Measurements from ENCODE around the gene RAD1.
"Not testable (repeated sequence)": the region's sequence is repeated elsewhere in the genome, so short reads cannot be mapped to it uniquely, and the experiment has no call there.

Gene RAD1

GRCh38 chr5:34915139-34915855 is at the start of gene RAD1, which contains the start of gene BRIX1:
Gene RAD1 (minus strand): TSS chr5:34915504. CDS start chr5:34914892, 612 bp downstream.
Gene BRIX1 (plus strand): TSS chr5:34915711. CDS start chr5:34915739, 28 bp downstream.
- DNase-seq, result peak; percentile 96

- no peak for DNase-seq
These were observed 44.0 kb upstream of the RAD1 start for GRCh38 chr5:34959323-34959722.

- no peak for DNase-seq
These were observed 42.8 kb upstream of the RAD1 start for GRCh38 chr5:34957857-34958690.

- no peak for DNase-seq
These were observed 42.0 kb upstream of the RAD1 start for GRCh38 chr5:34957321-34957720.

- DNase-seq, result no peak
These were observed 29.2 kb upstream of the RAD1 start for GRCh38 chr5:34944460-34945047.

- no peak for DNase-seq
These were observed 28.7 kb upstream of the RAD1 start for GRCh38 chr5:34944044-34944443.

- DNase-seq, result no peak
These were observed 26.6 kb upstream of the RAD1 start for GRCh38 chr5:34941936-34942335.

- no peak for DNase-seq
These were observed 17.6 kb upstream of the RAD1 start for GRCh38 chr5:34932947-34933346.

GRCh38 chr5:34930870-34931269 is 15.6 kb upstream of the RAD1 start:
- no peak for DNase-seq

- no peak for DNase-seq
These were observed 15.1 kb upstream of the RAD1 start for GRCh38 chr5:34930462-34930844.

GRCh38 chr5:34929720-34930461 is 14.6 kb upstream of the RAD1 start:
- peak; percentile 66 for DNase-seq

GRCh38 chr5:34929134-34929719 is 13.9 kb upstream of the RAD1 start, which contains the start of gene DNAJC21:
Gene DNAJC21 (plus strand): TSS chr5:34929559. CDS start chr5:34929820, 261 bp downstream.
- peak; percentile 98 for DNase-seq

- no peak for DNase-seq
These were observed 13.0 kb upstream of the RAD1 start for GRCh38 chr5:34928267-34928666.

GRCh38 chr5:34927785-34928184 is 12.5 kb upstream of the RAD1 start:
- no peak for DNase-seq

GRCh38 chr5:34926318-34926888 is 11.1 kb upstream of the RAD1 start:
- DNase-seq, result no peak

GRCh38 chr5:34924462-34924765 is 9.1 kb upstream of the RAD1 start:
- DNase-seq, result no peak

- no peak for DNase-seq
These were observed 8.6 kb upstream of the RAD1 start for GRCh38 chr5:34923694-34924461.

GRCh38 chr5:34923256-34923655 is 8.0 kb upstream of the RAD1 start:
- DNase-seq, result not testable (repeated sequence)

GRCh38 chr5:34919077-34919476 is 3.8 kb upstream of the RAD1 start:
- no peak for DNase-seq

GRCh38 chr5:34918025-34918424 is 2.7 kb upstream of the RAD1 start:
- DNase-seq, result no peak

- DNase-seq, result no peak
These were observed 1.2 kb upstream of the RAD1 start for GRCh38 chr5:34916518-34916917.

- DNase-seq, result no peak
These were observed 520 bp upstream of the RAD1 start for GRCh38 chr5:34915856-34916192.

All from midbrain (tissue), 1 donor.